ENCODE measurements around the gene CTIF.

CTIF gene

DNA sequence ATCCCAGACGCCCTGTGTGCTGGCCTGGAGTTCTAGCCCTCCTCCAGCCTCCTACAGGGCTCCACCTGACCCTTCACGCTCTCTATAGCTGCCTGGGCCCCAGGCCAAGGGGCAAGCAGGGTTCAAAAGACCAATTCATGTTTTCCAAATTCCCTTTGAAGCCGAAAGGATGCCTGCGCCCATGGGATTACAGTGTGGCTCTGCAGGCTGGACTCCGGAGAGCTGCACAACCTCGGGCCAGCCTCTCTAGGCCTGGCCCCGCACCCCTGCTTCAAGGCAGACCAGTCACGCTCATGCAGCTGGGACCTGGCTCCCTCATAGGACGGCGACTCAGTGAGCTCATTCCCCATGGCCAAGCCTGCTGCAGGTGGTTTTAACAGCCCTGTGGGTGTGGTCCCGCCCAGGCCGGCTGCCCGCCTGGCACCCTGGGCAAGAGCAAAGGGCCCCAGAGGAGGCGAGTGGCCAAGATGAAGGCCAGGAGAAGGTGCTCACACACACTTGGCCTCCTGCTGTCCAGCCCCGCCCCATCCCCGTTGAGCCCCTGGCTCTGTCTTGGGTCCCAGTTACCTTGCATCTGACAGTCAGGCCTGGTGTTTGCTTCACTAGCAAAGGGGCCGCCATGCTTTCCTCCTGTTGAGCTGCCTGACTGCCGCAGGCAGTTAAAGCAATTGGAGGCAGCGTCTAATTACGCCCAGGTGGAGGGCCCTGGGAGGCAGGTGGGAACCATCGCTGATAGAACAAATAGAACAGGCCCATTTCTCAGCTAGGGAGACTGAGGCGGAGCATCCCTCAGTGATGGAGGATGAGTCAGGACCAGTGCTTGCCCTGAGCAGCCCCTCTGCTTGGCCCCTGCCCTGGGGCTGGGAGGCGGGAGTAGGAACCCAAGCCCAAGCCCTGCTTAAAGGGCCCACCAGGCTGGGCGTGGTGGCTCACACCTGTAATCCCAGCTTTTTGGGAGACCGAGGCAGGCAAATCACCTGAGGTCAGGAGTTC lies 355.1 kb downstream of the CTIF start:
- no peak overlapping the region for H3K4me3 ChIP-seq (ENCODE audit: low read depth, low read length)
- TF ChIP-seq, protein P1, sequence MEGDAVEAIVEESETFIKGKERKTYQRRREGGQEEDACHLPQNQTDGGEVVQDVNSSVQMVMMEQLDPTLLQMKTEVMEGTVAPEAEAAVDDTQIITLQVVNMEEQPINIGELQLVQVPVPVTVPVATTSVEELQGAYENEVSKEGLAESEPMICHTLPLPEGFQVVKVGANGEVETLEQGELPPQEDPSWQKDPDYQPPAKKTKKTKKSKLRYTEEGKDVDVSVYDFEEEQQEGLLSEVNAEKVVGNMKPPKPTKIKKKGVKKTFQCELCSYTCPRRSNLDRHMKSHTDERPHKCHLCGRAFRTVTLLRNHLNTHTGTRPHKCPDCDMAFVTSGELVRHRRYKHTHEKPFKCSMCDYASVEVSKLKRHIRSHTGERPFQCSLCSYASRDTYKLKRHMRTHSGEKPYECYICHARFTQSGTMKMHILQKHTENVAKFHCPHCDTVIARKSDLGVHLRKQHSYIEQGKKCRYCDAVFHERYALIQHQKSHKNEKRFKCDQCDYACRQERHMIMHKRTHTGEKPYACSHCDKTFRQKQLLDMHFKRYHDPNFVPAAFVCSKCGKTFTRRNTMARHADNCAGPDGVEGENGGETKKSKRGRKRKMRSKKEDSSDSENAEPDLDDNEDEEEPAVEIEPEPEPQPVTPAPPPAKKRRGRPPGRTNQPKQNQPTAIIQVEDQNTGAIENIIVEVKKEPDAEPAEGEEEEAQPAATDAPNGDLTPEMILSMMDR (IDR thresholded peaks at IDR 0.05; ENCODE audit: control insufficient read depth, extremely low read depth, insufficient read depth), result no peak
- DNase-seq (ENCODE audit: low read depth), result no peak

GRCh38 chr18:48894799-48895346 lies 356.0 kb downstream of the CTIF start:
- TF ChIP-seq, protein P1 (IDR thresholded peaks at IDR 0.05; ENCODE audit: control insufficient read depth, extremely low read depth, insufficient read depth), result no peak
- no peak for DNase-seq (ENCODE audit: low read depth)
- no peak overlapping the region for H3K4me3 ChIP-seq (ENCODE audit: low read depth, low read length)

DNA sequence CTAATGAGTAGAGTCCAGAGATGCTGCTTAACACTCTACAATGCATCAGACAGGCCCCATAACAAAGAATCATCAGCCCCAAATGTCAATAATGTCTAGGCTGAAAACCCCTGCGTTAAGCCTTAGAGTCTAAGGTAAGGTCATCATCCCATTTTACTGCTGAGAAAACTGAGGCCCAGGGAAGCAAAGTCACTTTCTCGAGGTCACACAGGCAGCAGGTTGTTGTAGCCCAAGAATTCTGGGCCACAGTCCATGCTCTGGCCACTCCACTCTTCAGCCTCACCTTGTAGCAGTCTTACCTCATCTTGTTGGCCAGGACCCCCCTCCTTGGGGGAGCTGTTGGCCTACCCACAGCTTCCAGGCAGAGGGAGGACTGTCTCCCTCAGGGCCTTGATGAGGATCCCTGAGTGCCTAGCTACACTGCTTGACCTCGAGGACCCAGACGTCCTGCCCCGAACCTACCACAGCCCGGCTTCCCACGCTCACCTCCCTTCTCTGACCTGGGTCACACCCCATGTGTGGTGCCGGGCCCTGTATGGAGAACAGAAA lies 357.6 kb downstream of the CTIF start:
- H3K4me3 ChIP-seq (ENCODE audit: low read depth, low read length), result no peak overlapping the region
- TF ChIP-seq, protein P1 (IDR thresholded peaks at IDR 0.05; ENCODE audit: control insufficient read depth, extremely low read depth, insufficient read depth), result no peak
- no peak for DNase-seq (ENCODE audit: low read depth)

GRCh38 chr18:48896875-48897511 lies 358.2 kb downstream of the CTIF start:
- H3K4me3 ChIP-seq (ENCODE audit: low read depth, low read length), result no peak overlapping the region
- TF ChIP-seq, protein P1 (IDR thresholded peaks at IDR 0.05; ENCODE audit: control insufficient read depth, extremely low read depth, insufficient read depth), result no peak
- no peak for DNase-seq (ENCODE audit: low read depth)

- TF ChIP-seq, protein P1 (IDR thresholded peaks at IDR 0.05; ENCODE audit: control insufficient read depth, extremely low read depth, insufficient read depth), result no peak
- DNase-seq (ENCODE audit: low read depth), result no peak
- no peak overlapping the region for H3K4me3 ChIP-seq (ENCODE audit: low read depth, low read length)
Measured at GRCh38 chr18:48897531-48897930, 358.7 kb downstream of the CTIF start.

GRCh38 chr18:48898521-48898920 lies 359.7 kb downstream of the CTIF start:
- no peak for DNase-seq (ENCODE audit: low read depth)
- TF ChIP-seq, protein P1 (IDR thresholded peaks at IDR 0.05; ENCODE audit: control insufficient read depth, extremely low read depth, insufficient read depth), result no peak
- H3K4me3 ChIP-seq (ENCODE audit: low read depth, low read length), result no peak overlapping the region
